Adrenal gland (tissue), 12 donors: ENCODE data around the gene GPR101. TPM values are rescaled to one million over a fixed set of nuclear protein-coding genes. Genes with fewer than 3 reads are reported as not detected.

Experiments used
- DNase-seq, 7 donors: peaks; one replicate each; pipeline ENCODE4 v3.0.0-alpha.2; 2019 to 2020
- H3K27ac ChIP-seq, 5 donors: fragments of 200-600 bp; sonication (generic) in 4 of 5; 1 replicate in 3 of 5; 2 replicates in 2 of 5; pipeline versions ENCODE4 v1.5.1 to v1.8.0; 2016 to 2020; ENCODE audit warnings: mild to moderate bottlenecking in 1 of 5
- H3K27me3 ChIP-seq: fragments of 200-600 bp; 2 replicates; pipeline ENCODE4 v1.8.0; 2021
- H3K36me3 ChIP-seq, 2 donors: fragments of 200-600 bp; replicated peaks in 1 of 2; 1 replicate in 1 of 2; 2 replicates in 1 of 2; pipeline versions ENCODE4 v1.5.1 to v1.8.0; 2018 to 2022
- H3K4me1 ChIP-seq, 2 donors: fragments of 200-600 bp; replicated peaks in 1 of 2; 1 replicate in 1 of 2; 2 replicates in 1 of 2; pipeline versions ENCODE4 v1.5.1 to v1.8.0; 2018 to 2021
- H3K4me3 ChIP-seq, 4 donors: fragments of 200-600 bp; sonication (generic) in 3 of 4; one replicate each; pipeline ENCODE4 v1.5.1; 2016 to 2018
- H3K9me3 ChIP-seq, 3 donors: fragments of 200-600 bp; sonication (generic) in 1 of 3; replicated peaks in 1 of 3; 1 replicate in 2 of 3; 2 replicates in 1 of 3; pipeline versions ENCODE4 v1.5.1 to v1.8.0; 2016 to 2021
- CTCF ChIP-seq, 6 experiments: fragments of 450-650 bp in 4 of 6; fragments of 200-600 bp in 2 of 6; sonication (generic) in 1 of 6; IDR thresholded peaks; 1 replicate in 5 of 6; 2 replicates in 1 of 6; pipeline versions ENCODE4 v1.5.1 to v1.8.0; 2016 to 2021; ENCODE audit warnings: antibody characterized with exemption in 6 of 6, mild to moderate bottlenecking in 2 of 6, moderate library complexity in 1 of 6
- POLR2A ChIP-seq, 2 donors: fragments of 450-650 bp; IDR thresholded peaks; one replicate each; pipeline ENCODE4 v1.6.1; 2017; ENCODE audit warnings: antibody characterized with exemption in 2 of 2, mild to moderate bottlenecking in 2 of 2, moderate library complexity in 1 of 2
- WGBS, 4 donors: extraction: QIAGEN DNeasy Blood & Tissue Kit in 2 of 4; methylation state at CpG; one replicate each; pipeline versions ENCODE4 v1.1.5 to v1.1.7; 2013 to 2017; 5-methylcytosine and 5-hydroxymethylcytosine counted together
- intact Hi-C, 2 donors: fragments of 100-400 bp; cut with DNase I; formaldehyde crosslinking; loops; one replicate each; pipeline versions ENCODE4 v1.14.1 to v1.15.0; 2022 to 2023
- polyA plus RNA-seq, 3 donors: library from polyadenylated mRNA; stranded (reverse); fragments of 200-250 nt in 2 of 3; fragments of 350-450 nt in 1 of 3; fragmentation: Illumina TruSeq in 1 of 3; extraction: RNeasy Lipid Tissue Mini Kit (QIAGEN cat#74804) in 1 of 3; gene quantifications; one replicate each; pipeline ENCODE4 v1.2.3, GENCODE V29; 2013 to 2014
- total RNA-seq, 9 donors: library from RNA; depleted of rRNA in 4 of 9; stranded (reverse); fragments of >200 nt in 4 of 9; fragments of 120-200 nt in 1 of 9; fragmentation: NEBNext Ultra II Directional in 1 of 9; extraction: Animal tissue kit (Norgen Biotek cat#: 25700) in 1 of 9; gene quantifications; one replicate each; pipeline versions ENCODE4 v1.1.0 to v1.2.4, GENCODE V29; 2013 to 2023
- donor health status: healthy with polysubstance abuse.
- donor health status: Bipolar disorder and iron deficiency.
- donor health status: DM: yes; HTN: yes; CAD: no.
- donor health status: DM: no; HTN: no; CAD: no.
- donor health status: DM: no; HTN: no; CAD: no.
- donor health status: DM: yes; HTN: yes; CAD: no.

Gene GPR101
- total and polyA plus RNA-seq, 12 donors, result not detected

DNA sequence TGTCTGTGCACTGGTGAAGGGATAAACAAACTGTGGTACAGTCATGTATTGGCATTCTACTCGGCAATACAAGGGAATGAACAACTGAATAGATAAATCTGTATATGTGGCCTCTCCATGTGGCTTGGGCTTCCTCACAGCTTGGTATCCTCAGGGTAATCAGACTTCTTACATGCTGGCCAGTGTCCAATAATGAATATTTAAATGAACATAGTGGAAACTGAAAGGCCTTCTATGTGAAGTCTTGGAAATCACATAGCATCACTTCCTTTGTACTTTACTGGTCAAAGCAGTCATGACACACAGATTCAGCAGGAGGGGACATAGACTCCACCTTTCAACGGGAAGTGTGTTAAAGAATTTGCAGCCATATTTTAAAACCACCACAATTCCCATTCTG, 33.4 kb upstream of the GPR101 start:
- Histone ChIP-seq H3K27ac (no peak overlapping the region), H3K9me3 (no peaks in the 10 kb centered on the region), H3K27me3 (peaks cover 13% of the 10 kb centered on the region), H3K4me3 (no peak overlapping the region), H3K36me3 (no peaks in the 10 kb centered on the region), H3K4me1 (no peaks in the 10 kb centered on the region)
- intact Hi-C loops, result no loop called here
- 48 to 84% (median 68%) methylated on average over 2 of the region's 2 CpGs for WGBS, 4 donors
- no peak for DNase-seq
- no peak for TF ChIP-seq CTCF (IDR thresholded peaks at IDR 0.05)

- Histone ChIP-seq H3K36me3 (no peaks in the 10 kb centered on the region), H3K4me3 (no peak overlapping the region), H3K9me3 (no peaks in the 10 kb centered on the region), H3K27me3 (peaks cover 19% of the 10 kb centered on the region), H3K27ac (no peak overlapping the region), H3K4me1 (no peaks in the 10 kb centered on the region)
- no peak for DNase-seq
- WGBS, 4 donors, result 56 to 69% (median 61%) methylated on average over 4 of the region's 4 CpGs
- TF ChIP-seq CTCF (IDR thresholded peaks at IDR 0.05), result no peak
- TF ChIP-seq POLR2A (IDR thresholded peaks at IDR 0.05), result no peak
- intact Hi-C loops, result no loop called here
These were observed 29.3 kb upstream of the GPR101 start for GRCh38 chrX:137062915-137063617.

- intact Hi-C loops, result no loop called here
- 8 to 20% (median 15%) methylated on average over 1 to 2 of the region's 2 CpGs for WGBS, 4 donors
- no peak overlapping the region for H3K27ac ChIP-seq
These were observed 24.7 kb upstream of the GPR101 start for GRCh38 chrX:137058339-137059127.

More at GRCh38 chrX:137058339-137059127, 24.7 kb upstream of the GPR101 start:
- TF ChIP-seq CTCF (IDR thresholded peaks at IDR 0.05), result no peak
- TF ChIP-seq POLR2A (IDR thresholded peaks at IDR 0.05), result no peak
- H3K36me3 ChIP-seq, result no peaks in the 10 kb centered on the region
- peaks cover 21% of the 10 kb centered on the region for H3K27me3 ChIP-seq
- H3K4me3 ChIP-seq, result no peak overlapping the region
- H3K9me3 ChIP-seq, result no peaks in the 10 kb centered on the region
- H3K4me1 ChIP-seq, result no peaks in the 10 kb centered on the region
- DNase-seq, result no peak
